IPS-18c (cell line): ENCODE data around the gene CBX2.

Experiments used
- H3K4me3 ChIP-seq: 2 replicates; pipeline ENCODE4 v1.7.0; 2013; ENCODE audit warnings: low read depth, mild to moderate bottlenecking, low read length, moderate library complexity; ENCODE audit not compliant: insufficient read depth
- H3K9me3 ChIP-seq: one replicate; pipeline ENCODE4 v1.6.1; 2013; ENCODE audit warnings: mild to moderate bottlenecking, low read length, moderate library complexity; ENCODE audit not compliant: control insufficient read depth, insufficient read depth

CBX2 gene

GRCh38 chr17:79826204-79826680, 48.3 kb downstream of the CBX2 start:
- no peaks in the 10 kb centered on the region for H3K9me3 ChIP-seq
- no peak overlapping the region for H3K4me3 ChIP-seq

GRCh38 chr17:79826841-79827578, 49.1 kb downstream of the CBX2 start:
- no peaks in the 10 kb centered on the region for H3K9me3 ChIP-seq
- H3K4me3 ChIP-seq: no peak overlapping the region

- H3K4me3 ChIP-seq: no peak overlapping the region
- no peaks in the 10 kb centered on the region for H3K9me3 ChIP-seq
Measured at GRCh38 chr17:79829004-79829403, 51.1 kb downstream of the CBX2 start.

DNA sequence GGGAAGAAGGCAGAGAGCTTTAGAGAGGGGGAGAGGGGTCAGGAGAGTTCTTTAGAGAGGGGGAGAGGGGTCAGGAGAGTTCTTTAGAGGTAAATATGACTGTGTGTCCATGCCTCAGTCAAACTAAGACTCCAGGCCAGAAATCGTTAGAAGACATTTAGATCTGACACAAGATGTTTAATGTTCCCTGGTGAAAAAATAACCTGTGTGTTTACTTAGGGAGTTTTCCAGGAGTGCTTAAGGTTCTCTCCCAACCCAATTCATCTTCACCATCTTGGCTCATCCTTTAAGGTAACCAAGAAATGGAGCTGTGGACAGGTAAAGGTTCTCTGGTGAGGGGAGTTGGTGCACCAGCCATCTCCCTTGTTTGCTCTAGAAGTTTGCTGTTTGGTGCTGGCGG, 51.5 kb downstream of the CBX2 start:
- no peaks in the 10 kb centered on the region for H3K9me3 ChIP-seq
- H3K4me3 ChIP-seq: no peak overlapping the region

GRCh38 chr17:79830303-79830702, 52.4 kb downstream of the CBX2 start:
- Histone ChIP-seq H3K9me3 (no peaks in the 10 kb centered on the region), H3K4me3 (no peak overlapping the region)

GRCh38 chr17:79830763-79831264, 52.9 kb downstream of the CBX2 start:
- Histone ChIP-seq H3K9me3 (no peaks in the 10 kb centered on the region), H3K4me3 (no peak overlapping the region)

GRCh38 chr17:79831265-79832217, 53.6 kb downstream of the CBX2 start:
- Histone ChIP-seq H3K9me3 (no peaks in the 10 kb centered on the region), H3K4me3 (peak overlapping the region; percentile 34; the same call in 1 of the 2 replicates)

DNA sequence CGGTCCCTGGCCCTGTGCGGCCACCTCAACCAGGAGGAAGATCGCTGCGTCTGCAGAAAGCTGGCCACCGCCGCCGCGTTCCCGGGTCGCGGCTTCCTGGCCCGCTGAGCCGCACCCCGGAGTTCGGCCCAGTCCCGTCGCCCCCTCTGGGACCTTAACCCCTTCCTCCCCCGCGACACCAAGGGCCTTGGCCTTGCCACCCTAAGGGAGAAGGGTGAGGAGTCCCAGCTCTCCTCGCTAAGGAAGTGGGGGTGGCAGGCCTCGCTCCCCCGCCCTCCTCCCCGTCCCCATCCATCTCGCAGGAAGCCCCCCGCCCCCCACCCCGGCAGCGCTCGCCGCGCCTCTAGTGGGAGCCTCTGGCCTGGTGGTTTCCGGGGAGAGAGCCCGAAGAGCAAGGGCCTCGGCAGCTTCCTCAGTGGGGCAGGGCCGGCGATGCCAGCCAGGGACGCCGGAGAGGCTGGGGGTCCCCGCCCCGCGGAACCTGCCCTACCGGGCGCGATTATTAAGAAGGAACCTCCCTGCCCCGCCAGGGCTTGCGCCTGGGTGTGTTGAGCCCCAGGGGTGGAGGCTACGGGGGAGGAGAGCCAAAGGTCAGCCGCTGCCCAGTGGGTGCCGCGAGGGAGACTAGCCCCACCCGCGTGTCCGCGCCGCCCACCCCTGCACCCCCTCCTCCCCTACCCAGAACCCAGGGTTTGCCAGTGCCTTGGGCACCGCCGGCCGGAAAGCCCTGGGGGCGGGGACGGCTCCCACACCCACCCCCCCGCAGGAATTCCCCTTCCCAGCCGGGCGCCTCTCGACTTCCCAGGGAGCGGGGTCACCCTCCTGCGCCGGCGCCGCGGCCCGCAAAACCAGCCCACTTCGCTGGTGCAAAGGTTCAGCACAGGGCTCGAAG, 54.5 kb downstream of the CBX2 start:
- Histone ChIP-seq H3K9me3 (no peaks in the 10 kb centered on the region), H3K4me3 (peak overlapping the region; percentile 28)

DNA sequence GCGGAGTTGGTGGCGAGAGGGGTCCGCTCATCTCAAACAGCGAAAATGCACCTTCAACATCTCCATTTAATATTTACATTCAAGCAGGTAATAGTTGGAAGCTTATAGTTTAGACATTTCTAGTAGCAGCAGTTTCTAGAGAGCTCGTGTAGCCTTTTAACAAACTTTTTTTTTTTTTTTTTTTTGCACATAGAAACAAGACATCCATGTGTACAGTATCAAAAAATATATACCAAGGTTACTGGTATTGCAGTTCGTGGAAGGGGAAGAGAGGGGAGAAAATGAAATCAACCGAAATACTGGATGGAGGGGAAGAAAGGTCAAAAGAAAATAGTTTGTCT, 55.1 kb downstream of the CBX2 start:
- Histone ChIP-seq H3K9me3 (no peaks in the 10 kb centered on the region), H3K4me3 (no peak overlapping the region)

DNA sequence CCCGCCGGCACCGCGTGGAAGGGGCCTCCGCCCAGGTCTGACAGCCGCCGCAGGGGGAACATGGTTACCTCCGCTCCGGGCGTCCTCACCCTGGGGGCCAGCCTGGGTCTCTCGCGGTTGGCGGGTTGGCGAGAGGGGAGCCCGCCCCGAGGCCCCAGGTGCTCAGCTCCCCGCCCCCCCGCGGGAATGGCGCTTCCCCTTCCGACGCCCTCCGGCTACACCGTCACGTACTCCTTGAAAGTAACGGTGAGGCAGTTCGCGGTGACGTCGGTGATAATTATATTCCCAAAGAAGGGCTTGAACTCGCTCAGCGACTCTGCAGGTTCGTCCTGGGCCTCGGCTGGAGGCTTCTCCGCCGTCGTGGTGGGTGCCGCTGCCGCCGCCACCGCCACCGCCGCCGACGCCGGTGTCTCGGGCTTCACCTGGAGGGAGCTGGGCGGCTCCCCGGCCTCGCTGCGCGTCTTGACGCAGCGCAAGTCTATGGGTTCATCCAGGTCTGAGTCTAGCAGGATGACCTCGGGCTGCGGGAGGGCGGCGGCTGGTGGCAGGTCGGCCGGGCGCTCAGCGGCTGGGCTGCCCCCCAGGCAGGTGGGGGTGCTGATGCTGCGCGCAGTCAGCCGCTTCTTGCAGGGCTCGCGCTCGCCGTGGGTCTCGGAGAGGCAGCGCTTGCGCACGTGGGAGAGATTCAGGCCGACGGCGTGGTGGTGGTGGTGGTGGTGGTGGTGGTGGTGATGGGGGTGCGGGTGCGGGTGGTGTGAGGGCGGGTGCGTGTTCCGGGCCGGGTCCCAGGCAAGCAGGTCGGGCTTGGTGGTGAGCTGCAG, 56.0 kb downstream of the CBX2 start:
- H3K4me3 ChIP-seq: peak overlapping the region; percentile 3; the same call in 1 of the 2 replicates
- no peaks in the 10 kb centered on the region for H3K9me3 ChIP-seq

- Histone ChIP-seq H3K9me3 (peaks cover 2% of the 10 kb centered on the region), H3K4me3 (peak overlapping the region; percentile 36; the same call in 1 of the 2 replicates)
Measured at GRCh38 chr17:79834565-79835469, 56.9 kb downstream of the CBX2 start.

DNA sequence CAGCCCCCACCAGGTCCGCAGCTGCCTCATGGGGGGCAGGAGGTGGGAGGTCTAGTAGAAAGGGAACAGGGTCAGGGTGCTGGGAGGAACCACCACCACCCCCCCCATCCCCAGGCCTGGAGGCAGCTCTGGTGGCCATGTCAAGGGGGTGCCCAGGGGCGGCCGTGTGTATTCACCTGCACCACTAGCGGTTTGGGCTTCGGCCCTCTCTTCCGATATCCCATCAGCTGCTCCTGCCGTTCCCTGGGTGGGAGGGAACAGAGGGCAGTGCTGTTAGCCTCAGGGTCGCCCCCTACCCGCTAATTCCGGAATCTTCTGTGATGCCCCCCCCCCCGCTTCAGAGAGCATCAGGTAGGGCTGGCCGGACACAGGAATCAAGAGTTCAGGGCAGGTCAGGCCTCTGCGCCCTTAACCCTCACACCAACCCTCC, 57.5 kb downstream of the CBX2 start:
- peak overlapping the region; percentile 36; the same call in 1 of the 2 replicates for H3K4me3 ChIP-seq
- peaks cover 3% of the 10 kb centered on the region for H3K9me3 ChIP-seq

GRCh38 chr17:79835953-79836509, 58.1 kb downstream of the CBX2 start:
- H3K9me3 ChIP-seq: peaks cover 3% of the 10 kb centered on the region
- peak overlapping the region; percentile 59 for H3K4me3 ChIP-seq

GRCh38 chr17:79836510-79836971, 58.6 kb downstream of the CBX2 start:
- peak overlapping the region; percentile 59; the same call in 1 of the 2 replicates for H3K4me3 ChIP-seq
- peaks cover 3% of the 10 kb centered on the region for H3K9me3 ChIP-seq
